ENCODE results near the gene TTC28. TPM values are rescaled to one million over a fixed set of nuclear protein-coding genes. Genes with fewer than 3 reads are reported as not detected.

Gene TTC28
- total and polyA plus RNA-seq, 10 of the 15 experiments (the other 5 are each of a cell fraction or from before 2014, with no cell fraction given): 0.15 to 8.4 (median 1.4) TPM

- intact Hi-C loops (cut with micrococcal nuclease; ENCODE audit: unreplicated experiment): no loop called here
- RAD21 ChIA-PET (ENCODE audit: unreplicated experiment): interaction anchor here (1.1 to 1.7 kb wide), 4 partner anchors 82 to 120 kb away, joined by 3 to 5 read pairs (median 4); no protein-coding TSS in a partner anchor
- in situ Hi-C loops (cut with MboI): loop anchor here (10.0 to 25.0 kb wide), 2 partner anchors 597 to 1240 kb away; no protein-coding TSS in a partner anchor
- Histone ChIP-seq H3K36me3 (ENCODE audit: control insufficient read depth in 2 of 2, insufficient read depth in 2 of 2, low read length in 1 of 2) (no peaks in the 10 kb centered on the region), H3K4me2 (ENCODE audit: control insufficient read depth, insufficient read depth) (no peak overlapping the region), H3K9ac (ENCODE audit: control insufficient read depth, insufficient read depth, low read length) (no peak overlapping the region), H3K9me3 (replicated peaks; ENCODE audit: control insufficient read depth, insufficient read depth, low read length) (no peaks in the 10 kb centered on the region), H3K79me2 (ENCODE audit: control insufficient read depth, insufficient read depth, low read length) (no peaks in the 10 kb centered on the region), H2AFZ (ENCODE audit: control insufficient read depth, low read depth, low read length) (no peak overlapping the region), H4K20me1 (ENCODE audit: control insufficient read depth, insufficient read depth) (no peaks in the 10 kb centered on the region; the same call in 1 of the 2 replicates), H3K4me1 (ENCODE audit: control insufficient read depth, insufficient read depth, low read length) (no peaks in the 10 kb centered on the region), H3K27me3 (replicated peaks in 1 of 2; ENCODE audit: control insufficient read depth in 2 of 2, insufficient read depth in 2 of 2, low read length in 1 of 2) (no peaks in the 10 kb centered on the region), H3K27ac (ENCODE audit: control insufficient read depth, insufficient read depth) (no peak overlapping the region), H3K4me3 (no peak overlapping the region)
- no peak for FAIRE-seq
- 66% methylated on average over 13 of the region's 13 CpGs for WGBS (ENCODE audit: insufficient coverage, insufficient replicate concordance, low lambda C conversion rate, missing lambda C conversion rate)
- POLR2A ChIA-PET: no interaction called here
- no peak for TF ChIP-seq CBX3 (IDR thresholded peaks at IDR 0.05; ENCODE audit: borderline replicate concordance, low read depth)
- TF ChIP-seq SKIL (IDR thresholded peaks at IDR 0.05; ENCODE audit: low read depth, poor library complexity, severe bottlenecking): no peak
- no peak for TF ChIP-seq TCF7 (IDR thresholded peaks at IDR 0.05; ENCODE audit: borderline replicate concordance)
- TF ChIP-seq ZNF384 (IDR thresholded peaks at IDR 0.05; ENCODE audit: borderline replicate concordance, low read depth, low read length): peak; percentile 36
- CTCF ChIA-PET: interaction anchor here (0.6 to 1.9 kb wide), 7 partner anchors 114 to 124 kb away, joined by 3 to 9 read pairs (median 4); no protein-coding TSS in a partner anchor
- SMC1A ChIA-PET (ENCODE audit: uncharacterized antibody, unreplicated experiment): interaction anchor here (1.1 to 2.3 kb wide), 4 partner anchors 11 to 122 kb away, joined by 3 to 6 read pairs (median 5); partner anchors contain the start of gene PITPNB
- DNase-seq (ENCODE audit: low read depth, low spot score): no peak
- no TSS peak for BruUV-seq (replicated peaks)
- ATAC-seq: no peak
Observed at GRCh38 chr22:28002181-28002700, 677.4 kb downstream of the TTC28 start.

Measured in GM12878 (cell line).